Cerebellar nuclear complex (tissue), 1 donor: ENCODE results near the gene EXD3.

Source experiments
- DNase-seq, 2 experiments: peaks; one replicate each; lab custom pipeline; 2025; lab: John Stamatoyannopoulos, UW

The EXD3 gene

DNA sequence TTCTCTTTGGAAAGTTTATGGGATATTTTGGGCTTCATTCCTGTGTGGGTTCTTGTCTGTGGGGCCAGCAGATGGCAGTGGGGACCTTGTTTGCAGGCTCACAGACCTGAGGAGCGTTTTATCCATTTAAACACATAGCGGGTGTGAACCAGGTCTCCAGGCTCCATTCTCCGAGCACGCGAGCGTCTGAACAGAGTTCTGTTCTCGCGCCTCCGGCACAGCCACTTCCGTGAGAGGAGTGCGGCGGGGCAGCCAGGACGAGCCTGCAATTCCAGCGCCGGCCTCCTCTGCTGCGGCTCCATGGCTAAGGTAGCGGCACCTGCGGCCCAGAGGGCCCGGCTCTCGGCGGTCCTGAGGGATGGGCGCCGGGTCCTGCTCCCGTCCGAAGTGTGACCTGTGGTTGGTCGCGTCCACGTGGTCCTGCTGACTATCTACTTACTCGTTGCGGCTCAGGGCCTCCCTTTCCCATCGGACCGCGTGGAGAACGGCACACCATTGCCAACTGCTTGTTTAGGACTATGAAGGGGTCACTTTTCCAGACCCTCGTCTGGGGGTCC is 128.2 kb downstream of the EXD3 start:
- no peak for DNase-seq

DNA sequence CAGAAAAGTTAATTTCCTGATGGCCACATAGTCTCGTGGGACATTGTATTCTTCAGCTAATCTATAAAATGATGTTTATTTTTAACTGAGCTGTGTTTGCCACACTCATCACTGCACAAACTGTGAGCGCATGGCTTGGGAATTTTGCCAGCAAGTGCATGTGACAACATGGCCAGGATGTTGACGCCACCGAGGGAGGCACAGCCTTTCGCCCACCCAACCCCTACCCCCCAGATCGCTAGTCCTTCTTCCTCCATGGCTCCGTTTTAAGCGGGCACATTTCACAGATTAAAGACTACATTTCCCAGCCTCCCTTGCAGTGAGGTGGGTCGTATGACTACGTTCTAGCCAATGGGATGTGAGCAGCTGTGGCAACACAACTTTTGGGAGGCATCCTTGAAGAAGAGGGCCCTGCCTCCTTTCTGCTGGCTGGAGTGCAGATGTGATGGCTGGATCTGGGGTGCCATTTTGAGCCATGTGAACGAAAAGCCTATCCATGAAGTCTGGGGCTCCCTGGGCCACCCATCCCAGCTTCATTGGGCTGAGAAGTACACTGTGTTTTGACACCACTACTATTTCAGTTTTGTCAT is 128.8 kb downstream of the EXD3 start:
- DNase-seq = no peak

DNA sequence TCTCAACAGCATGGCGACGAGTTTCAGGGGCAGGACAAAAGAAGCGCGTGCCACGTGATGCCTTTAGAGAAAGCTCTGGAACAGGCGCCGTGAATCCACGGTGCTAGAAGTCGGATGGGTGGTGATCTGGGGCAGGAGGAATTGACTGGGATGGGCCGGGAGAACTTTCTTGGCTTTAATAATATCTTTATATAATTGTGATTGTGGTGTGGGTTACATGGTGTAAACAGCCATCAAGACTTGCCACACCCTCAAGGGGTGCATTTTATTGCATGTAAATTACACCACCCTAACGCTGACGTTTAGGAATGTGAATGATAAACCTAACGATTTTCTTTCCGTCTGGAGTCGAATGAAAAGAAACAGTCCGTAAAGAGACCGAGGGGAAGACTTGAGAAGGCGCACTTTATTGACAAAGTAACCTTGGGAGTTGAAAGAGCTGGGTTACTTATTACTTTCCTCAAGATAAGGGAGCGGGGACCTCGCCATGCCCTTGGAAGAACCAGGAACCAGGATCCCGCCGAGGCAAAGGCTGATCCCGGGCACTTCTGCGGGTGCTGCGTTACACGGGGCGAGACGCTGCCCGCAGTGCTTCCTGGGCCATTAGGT is 129.4 kb downstream of the EXD3 start:
- DNase-seq = no peak

DNA sequence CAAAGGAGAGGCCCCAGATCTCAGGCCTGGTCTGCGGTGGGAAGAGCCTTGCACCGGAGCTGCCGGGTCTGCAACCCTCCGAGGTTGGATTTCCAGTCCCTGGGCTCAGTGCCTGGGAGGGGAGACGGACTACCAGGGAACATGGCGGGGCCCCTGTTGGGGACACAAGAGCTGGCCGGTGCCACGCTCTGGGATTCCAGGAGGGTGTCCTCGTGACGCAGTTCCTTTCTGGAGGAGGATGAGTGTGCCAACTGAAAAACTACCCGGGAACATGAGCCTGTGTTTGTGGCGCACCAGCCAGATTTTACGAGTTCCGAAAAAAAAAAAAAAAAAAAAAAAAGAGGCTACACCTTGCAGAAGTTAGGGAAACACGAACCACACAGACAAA is 129.9 kb downstream of the EXD3 start:
- DNase-seq = no peak

DNA sequence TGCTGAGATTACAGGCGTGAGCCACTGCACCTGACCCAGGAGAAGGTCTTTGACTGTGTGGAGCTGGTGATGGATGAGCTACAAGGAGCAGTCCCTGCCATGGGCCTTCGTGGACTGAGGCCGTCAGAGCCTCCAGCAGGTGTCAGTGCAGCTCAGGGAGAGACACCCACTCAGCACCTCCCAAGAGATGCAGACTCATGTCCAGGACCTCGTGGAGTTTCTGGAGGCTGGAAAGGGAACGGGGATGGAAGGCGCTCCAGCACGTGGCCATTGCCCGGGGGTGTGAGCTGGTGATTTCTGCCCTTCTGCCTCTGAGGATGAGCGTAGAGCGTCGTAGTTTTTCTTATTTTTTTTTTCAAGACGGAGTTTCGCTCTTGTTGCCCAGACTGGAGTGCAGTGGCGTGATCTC is 136.0 kb downstream of the EXD3 start:
- DNase-seq = no peak

DNA sequence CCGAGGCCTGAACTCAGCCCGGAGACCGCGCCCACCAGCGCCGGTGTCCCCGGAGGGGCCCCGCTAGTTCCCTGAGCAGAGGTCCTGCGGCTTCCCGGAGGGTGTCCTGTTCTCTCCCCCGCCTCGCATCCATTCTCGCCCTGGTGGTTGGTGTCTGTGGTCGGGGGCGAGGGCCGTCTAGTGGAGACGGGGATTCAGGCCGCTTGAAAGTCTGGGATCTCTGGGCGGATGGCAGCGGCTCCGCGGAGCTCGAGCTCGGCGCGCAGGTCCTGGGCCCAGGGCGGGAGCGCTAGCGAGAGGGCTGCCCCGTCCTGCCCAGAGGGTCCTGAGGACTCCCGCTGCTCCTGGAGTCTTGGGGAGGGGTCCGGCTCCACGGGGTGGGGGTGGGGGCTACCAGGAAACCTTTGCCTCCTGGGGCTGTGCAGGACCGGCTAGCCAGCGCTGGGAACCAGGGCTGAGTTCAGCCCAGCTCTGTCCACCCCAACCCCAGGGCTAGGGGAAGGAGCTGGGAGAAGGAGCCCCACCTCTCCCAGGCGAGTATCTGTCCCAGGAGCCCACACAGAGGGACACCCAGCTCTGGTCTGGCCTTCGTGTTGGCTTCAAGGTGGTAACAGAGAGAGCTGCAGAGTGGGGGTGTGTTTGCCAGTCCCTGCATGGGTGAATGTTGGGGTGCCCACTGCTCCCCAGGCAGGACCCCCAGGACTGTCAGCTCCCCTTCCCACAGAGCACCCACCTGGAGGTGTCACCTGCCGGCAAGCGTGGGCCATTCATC is 141.4 kb downstream of the EXD3 start:
- no peak for DNase-seq

DNA sequence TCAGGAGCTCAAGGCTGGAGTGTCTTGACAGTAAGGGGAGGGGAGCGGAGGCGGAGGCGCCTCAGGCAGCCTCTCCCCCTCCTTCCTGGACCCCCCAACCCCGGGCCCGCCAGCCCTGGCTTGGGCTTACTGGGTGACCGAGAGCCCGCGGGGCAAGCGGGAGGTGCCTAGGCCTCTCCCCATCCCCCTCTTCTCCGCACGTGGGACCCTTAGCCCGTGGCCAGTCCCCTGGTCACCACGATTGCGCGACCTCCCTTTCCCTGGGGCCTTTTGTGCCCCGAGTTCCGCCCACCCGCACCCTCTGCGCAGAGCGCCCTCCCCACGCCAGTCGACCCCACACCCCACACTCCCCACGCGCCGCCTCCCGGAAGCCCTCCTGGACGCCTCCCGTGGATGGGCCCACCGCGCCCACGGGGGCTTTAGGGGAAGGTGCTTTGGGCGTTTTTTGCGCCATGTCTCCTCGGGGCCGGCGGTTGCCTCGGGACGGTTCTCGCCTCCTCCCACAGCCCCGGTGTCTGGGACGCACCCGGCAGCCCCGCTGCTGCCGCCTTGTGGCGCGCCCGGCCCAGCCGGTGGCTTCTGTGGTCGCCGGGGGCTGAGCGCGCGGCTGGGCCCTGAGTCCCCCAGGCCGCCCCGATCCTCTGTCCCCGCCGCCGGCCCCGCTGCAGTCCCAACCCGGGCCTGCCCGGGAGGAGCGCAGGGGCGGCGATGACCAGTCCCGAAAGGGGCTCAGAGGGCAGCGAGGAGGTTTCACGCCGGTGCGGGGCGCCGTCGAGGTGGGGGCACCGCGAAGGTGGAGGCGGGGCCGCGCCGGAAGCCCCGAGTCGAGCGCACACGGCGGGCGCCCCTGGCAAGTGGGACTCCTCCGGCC is 142.3 kb downstream of the EXD3 start:
- no peak for DNase-seq

DNA sequence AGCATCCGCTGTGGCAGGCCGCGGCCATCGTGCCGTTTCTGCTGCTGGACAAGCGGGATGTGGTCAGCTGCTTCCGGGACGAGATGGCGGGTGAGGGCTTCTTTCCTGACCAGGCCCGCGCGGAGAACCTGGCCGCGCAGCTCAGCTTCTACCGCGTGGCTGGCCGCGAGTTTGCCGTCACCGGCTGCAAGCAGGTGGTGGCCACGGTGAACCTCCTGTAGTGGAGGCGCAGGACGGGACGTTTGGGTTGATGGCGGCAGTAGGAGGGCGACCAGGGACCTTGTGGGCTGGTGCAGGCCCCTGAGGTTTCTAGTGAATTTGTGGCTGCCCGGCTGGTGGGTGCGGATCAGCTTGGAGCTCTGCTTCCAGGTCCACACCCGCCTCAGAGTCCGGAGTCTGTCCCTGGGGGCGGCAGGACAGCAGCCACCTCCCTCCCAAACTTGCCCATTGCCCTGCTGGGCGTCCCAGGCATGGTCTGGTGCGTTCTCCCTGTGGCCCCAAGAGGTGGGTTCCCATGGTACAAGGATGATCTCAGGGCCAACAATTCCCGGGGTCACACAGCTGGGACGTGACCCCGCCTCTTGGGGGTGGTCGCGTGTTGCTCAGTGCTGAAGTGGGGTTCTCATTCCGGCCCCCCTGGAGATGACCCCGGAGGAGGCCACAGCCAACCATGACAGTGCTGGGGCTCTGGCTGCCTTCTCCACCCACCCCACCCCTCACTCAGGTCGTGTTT is 143.1 kb downstream of the EXD3 start:
- no peak for DNase-seq

DNA sequence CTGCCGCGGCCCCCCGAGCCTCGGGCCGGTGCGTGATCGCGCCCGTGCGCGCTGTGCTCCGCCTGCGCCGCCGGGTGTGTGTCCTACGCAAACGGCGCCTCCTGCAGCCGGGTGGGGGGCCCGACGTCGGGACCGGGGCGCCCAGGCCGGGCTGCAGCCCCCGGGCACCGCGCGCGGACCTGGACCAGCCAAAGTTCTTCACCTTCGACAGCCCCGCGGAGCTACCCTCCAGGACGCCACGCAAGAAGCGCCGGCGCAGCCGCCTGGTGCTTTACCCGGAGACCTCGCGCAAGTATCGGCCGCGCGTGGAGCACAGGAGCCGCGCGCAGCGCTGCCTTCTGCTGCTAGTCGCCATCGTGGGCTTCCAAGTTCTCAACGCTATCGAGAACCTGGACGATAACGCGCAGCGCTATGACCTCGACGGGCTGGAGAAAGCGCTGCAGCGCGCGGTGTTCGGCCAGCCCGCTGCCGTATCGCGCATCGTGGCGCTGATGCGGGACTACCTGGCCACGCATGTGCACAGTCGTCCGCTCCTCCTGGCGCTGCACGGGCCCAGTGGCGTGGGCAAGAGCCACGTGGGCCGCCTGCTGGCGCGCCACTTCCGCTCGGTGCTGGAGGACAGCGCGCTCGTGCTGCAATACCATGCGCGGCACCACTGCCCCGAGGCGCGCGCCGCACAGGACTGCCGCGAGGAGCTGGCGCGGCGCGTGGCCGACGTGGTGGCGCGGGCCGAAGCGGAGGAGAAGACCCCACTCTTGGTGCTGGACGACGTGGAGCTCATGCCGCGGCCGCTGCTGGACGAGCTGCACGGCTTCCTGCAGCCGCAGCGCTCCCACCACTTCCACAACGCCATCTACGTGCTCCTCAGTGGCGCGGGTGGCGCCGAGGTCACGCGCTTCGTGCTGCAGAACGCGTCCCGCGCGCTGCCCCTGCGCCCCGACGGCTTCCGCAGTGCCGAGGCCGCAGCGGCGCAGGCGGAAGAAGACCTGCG is 143.9 kb downstream of the EXD3 start:
- DNase-seq = no peak

DNA sequence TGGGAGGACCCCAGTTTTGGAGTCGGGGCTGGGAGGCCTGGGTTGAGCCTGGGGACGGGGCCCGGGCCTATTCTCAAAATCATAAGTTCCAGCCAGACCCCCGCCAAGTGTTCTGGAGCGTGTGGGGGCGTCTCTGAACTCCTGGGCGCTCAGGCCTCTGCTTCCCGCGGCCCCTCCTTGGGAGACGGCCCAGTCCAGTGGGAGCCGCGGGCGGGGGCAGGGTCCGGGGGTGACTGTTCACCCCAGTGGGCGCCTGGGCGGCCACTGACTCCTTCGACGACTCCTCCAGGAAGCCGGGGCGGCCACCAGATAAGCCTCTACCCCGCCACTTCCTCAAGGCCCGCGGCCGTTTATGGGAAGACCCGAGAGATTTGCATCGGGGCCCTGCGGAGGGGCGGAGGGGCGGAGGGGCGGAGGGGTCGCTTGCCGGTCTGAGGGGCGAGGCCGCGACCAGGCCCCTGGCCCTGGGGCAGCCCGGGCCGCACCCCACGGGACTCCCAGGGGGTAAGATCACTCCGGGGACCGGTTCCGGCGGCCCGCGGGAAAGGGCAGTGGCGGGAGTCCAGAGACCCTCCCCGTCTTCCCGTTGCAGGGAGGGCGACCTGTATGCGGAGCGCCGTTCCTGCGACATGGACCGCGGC is 144.8 kb downstream of the EXD3 start:
- no peak for DNase-seq

DNA sequence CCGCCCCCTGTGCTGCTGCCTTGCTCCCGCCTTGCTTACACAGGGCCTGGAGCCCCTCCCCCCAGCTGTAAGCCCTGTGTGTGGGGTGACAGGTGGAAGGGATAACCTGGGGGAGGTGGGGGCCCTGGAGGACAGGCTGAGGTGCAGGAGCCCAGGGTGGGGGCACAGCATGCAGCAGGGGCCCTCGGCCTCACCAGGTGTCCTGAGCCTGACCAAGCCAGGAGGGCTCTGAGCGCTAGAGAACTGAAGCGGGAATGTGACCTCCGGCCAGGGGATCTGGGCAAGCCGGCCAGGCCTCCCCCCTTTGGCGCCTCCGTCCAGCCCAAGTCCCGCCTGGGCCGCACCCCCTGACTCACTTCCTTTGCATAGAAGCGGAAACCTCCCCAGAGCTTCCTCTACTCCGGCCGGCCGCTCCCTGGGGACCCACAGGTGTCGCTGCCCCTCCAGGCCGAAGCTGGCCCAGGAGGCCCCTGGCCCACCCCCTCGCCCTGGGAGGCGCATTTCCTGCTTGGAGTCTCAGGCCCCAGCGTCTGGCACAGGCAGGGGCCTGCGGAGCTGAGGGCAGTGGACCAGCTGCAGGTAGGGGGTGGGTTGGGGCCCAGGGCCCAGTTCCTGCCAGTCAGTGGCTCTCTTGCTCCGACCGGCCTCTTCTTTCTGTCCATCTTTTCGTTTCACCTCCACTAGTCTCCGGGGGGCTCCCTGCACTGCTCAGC is 145.5 kb downstream of the EXD3 start, which contains the start of gene TOR4A:
Gene TOR4A, plus strand, starts transcription at position 398 of the 713 bp plus-strand sequence. CDS start 964 bp downstream, outside the sequence.
- DNase-seq = no peak

DNA sequence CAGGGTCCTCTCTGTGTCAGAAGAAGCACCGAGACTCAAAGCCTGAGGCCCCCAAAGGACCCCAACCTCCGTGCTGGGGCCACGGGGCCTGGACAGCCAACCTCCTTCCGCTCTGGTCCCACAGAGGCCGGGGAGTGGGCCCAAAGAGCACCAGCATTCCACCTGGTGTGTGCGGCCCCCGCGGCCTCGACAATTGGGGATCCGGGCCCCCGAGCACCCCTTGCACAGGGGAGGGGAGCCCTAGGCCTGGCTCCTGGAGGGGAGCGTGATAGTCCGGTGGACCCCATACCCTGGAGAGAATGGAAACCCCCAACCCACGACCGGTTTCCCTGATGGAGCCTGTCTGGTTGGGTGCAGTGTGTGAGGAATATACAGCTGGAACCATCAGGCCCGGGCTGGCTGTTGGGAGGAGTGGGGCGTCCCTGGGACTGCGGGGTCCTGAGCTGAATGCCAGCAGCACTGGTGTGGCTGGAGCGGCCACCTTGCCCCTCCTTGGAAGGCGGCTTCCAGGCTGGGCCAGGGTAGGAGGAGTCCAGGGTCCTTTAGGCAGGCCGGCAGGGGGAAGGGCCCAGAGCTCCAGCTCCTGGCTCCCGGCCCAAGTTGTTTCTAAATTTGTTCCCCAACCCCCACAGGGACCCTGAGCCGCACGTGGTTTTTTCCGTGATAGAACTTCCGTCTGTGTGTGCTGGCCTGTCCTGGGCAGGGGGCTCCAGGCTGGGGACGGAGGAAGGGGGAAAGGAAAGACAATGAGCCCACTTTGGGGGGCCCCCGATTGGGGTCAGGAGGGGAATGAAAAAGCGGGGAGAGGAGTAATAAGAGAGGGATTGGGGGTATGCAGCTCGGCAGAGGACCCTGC is 146.3 kb downstream of the EXD3 start:
- no peak for DNase-seq

DNA sequence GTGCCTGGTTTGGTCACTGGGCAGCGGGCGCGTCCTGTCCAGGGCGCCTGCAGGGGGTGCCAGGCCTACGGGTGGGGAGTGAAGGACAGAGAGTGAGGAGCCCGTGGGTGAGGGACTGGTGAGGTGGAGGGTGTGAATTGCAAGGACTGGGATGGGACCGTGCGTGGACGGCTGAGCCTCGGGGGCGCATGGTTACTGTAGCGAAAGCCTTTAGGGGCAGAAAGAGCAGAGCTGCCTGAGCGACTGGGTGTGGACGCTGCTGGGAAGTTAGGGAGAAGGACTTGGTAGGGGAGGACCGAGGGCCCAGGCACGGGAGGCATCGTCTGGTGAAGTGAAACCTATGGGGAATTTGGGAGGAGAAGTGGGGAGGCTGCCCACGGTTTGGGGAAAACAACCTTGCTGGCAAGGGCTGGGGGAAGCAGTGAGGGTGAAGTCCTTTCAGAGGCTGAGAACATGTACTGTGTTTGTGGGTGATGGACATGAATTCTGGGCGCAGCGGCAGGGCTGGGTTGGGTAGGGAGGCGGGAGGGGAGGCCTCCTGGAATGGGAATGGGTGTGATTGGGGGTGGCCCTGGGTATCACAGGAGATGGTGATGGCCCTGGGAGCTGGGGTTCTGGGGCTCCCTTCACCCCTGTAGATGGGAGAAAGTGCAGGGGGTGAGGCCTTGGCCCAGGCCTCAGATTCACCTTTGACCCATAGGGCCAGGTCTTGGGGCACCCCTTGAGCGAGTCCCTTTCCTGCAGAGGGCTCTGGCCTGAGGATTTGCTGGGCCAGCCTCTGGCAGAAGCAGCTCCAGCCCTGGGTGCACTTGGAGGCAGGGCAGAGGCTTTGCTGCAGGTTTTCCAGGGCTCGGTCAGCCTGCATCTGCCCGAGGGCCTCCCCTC is 147.1 kb downstream of the EXD3 start:
- no peak for DNase-seq

DNA sequence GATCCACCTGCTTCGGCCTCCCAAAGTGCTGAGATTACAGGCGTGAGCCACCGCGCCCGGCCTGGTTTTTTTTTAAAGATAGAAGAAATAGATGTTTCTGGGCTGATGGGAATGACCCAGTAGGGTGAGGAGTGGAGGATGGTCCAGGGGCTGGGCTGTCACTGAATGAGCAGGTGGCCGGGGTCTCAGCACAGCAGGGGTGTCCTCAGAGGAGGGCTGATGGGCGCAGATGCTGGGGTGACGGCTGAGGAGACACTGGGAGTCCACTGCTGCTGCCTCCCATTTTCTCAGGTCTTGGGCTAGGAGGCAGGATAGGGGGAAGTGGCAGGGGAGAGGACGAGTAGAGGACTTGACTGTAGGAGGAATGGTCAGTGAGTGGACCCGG is 147.8 kb downstream of the EXD3 start:
- no peak for DNase-seq

DNA sequence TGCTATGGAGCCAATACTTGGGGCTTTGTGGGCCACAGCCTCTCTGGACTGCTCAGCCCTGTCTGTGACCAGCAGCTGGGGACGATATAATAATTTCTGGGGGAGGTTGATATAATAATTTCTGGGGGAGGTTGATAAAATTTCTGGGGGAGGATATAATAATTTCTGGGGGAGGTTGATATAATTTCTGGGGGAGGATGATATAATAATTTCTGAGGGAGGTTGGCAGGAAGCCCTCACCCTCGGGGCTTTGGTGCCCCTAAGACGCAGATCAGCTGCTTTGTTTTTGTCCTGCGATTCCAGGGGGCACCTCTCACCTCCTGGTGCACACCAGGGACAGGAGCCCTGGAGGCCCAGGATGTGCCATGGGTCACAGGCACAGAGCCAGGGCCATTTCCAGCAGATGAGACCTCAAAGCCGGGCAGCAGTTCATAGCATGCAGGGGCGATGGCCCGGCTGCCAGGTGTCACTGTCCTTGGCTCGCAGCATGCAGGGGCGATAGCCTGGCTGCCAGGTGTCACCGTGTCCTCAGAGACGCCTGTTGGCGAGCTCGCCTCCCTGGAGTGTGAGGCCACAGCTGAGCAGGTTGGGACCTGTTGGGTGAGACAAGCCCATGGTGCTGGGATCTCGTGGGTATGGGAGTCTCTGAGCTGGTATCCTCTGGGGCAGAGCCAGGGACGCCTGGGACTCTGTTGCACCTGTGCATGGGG is 149.2 kb downstream of the EXD3 start:
- no peak for DNase-seq

DNA sequence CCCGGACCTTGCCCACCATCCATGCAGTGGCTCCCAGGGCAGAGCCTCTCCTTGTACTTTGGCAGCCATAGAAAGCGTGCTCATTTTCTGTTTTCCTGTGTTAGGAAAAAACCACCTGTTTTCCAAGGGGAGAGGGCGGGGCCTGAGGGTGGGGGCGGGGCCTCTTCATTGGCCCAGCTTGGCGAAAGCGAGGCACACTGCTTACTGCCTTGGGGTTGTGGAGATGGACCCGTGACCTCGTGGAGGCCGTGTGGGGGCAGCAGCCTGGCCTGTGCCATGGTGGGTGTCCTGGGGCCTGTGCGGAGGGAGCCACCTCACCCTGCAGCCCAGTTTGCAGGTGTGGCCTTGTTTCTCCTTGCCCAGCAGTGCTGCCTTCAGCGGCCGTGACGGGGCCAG is 149.9 kb downstream of the EXD3 start:
- DNase-seq = no peak
